Measurements from ENCODE around the gene OR51G2. TPM values are rescaled to one million over a fixed set of nuclear protein-coding genes. Genes with fewer than 3 reads are reported as not detected.
"Not testable (repeated sequence)": the region's sequence is repeated elsewhere in the genome, so short reads cannot be mapped to it uniquely, and the experiment has no call there.

Gene OR51G2
- total RNA-seq = not detected

GRCh38 chr11:4919250-4919649 is at the start of gene OR51G2:
OR51G2 (minus strand) TSS chr11:4919350; CDS start chr11:4915663, 3,687 bp downstream.
- no peak for DNase-seq (ENCODE audit: low spot score)

GRCh38 chr11:4962816-4963215 is 43.7 kb upstream of the OR51G2 start:
- DNase-seq (ENCODE audit: low spot score) = no peak

- no peak for DNase-seq (ENCODE audit: low spot score)
These were observed 41.7 kb upstream of the OR51G2 start for GRCh38 chr11:4960877-4961276.

- DNase-seq (ENCODE audit: low spot score) = no peak
These were observed 38.2 kb upstream of the OR51G2 start for GRCh38 chr11:4957396-4957795.

- DNase-seq (ENCODE audit: low spot score) = not testable (repeated sequence)
These were observed 36.5 kb upstream of the OR51G2 start, which contains the start of gene OR51A2 for GRCh38 chr11:4955613-4956012. OR51A2 (minus strand) TSS chr11:4955713; CDS start chr11:4955713, 0 bp downstream.

GRCh38 chr11:4947505-4947904 is 28.4 kb upstream of the OR51G2 start, which contains the start of gene OR51A4:
OR51A4 (minus strand) TSS chr11:4947605; CDS start chr11:4947100, 505 bp downstream.
- no peak for DNase-seq (ENCODE audit: low spot score)

- DNase-seq (ENCODE audit: low spot score) = no peak
These were observed 17.6 kb upstream of the OR51G2 start for GRCh38 chr11:4936745-4937144.

- DNase-seq (ENCODE audit: low spot score) = no peak
These were observed 13.6 kb upstream of the OR51G2 start for GRCh38 chr11:4932751-4933150.

GRCh38 chr11:4926608-4927007 is 7.5 kb upstream of the OR51G2 start:
- DNase-seq (ENCODE audit: low spot score) = no peak

GRCh38 chr11:4924239-4924638 is 5.1 kb upstream of the OR51G2 start, which contains the start of gene OR51G1:
OR51G1 (minus strand) TSS chr11:4924339; CDS start chr11:4924339, 0 bp downstream.
- DNase-seq (ENCODE audit: low spot score) = no peak

GRCh38 chr11:4922304-4922703 is 3.2 kb upstream of the OR51G2 start:
- no peak for DNase-seq (ENCODE audit: low spot score)

- DNase-seq (ENCODE audit: low spot score) = no peak
These were observed 2.6 kb upstream of the OR51G2 start for GRCh38 chr11:4921796-4922195.

GRCh38 chr11:4916581-4916980 is 2.6 kb downstream of the OR51G2 start:
- DNase-seq (ENCODE audit: low spot score) = no peak

GRCh38 chr11:4903484-4903883 is 15.7 kb downstream of the OR51G2 start, which contains the start of gene OR51A7:
OR51A7 (plus strand) TSS chr11:4903783; CDS start chr11:4907370, 3,587 bp downstream.
- no peak for DNase-seq (ENCODE audit: low spot score)

GRCh38 chr11:4891996-4892640 is 27.0 kb downstream of the OR51G2 start:
- no peak for DNase-seq (ENCODE audit: low spot score)

GRCh38 chr11:4890279-4890678 is 28.9 kb downstream of the OR51G2 start:
- no peak for DNase-seq (ENCODE audit: low spot score)

GRCh38 chr11:4887591-4887990 is 31.6 kb downstream of the OR51G2 start:
- DNase-seq (ENCODE audit: low spot score) = no peak

- no peak for DNase-seq (ENCODE audit: low spot score)
These were observed 33.0 kb downstream of the OR51G2 start for GRCh38 chr11:4886186-4886585.

- no peak for DNase-seq (ENCODE audit: low spot score)
These were observed 34.8 kb downstream of the OR51G2 start for GRCh38 chr11:4884361-4884760.

GRCh38 chr11:4882543-4882942 is 36.6 kb downstream of the OR51G2 start:
- DNase-seq (ENCODE audit: low spot score) = no peak

GRCh38 chr11:4881860-4882500 is 37.2 kb downstream of the OR51G2 start, which contains the start of gene OR51T1:
OR51T1 (plus strand) TSS chr11:4881900; CDS start chr11:4881900, 0 bp downstream.
- no peak for DNase-seq (ENCODE audit: low spot score)

GRCh38 chr11:4881188-4881587 is 38.0 kb downstream of the OR51G2 start:
- DNase-seq (ENCODE audit: low spot score) = no peak

GRCh38 chr11:4865855-4866254 is 53.3 kb downstream of the OR51G2 start:
- DNase-seq (ENCODE audit: low spot score) = no peak

All from mucosa of gallbladder (tissue), 1 donor.